Right atrium auricular region (tissue), 2 donors: ENCODE measurements around the gene LTV1. TPM values are rescaled to one million over a fixed set of nuclear protein-coding genes. Genes with fewer than 3 reads are reported as not detected.

Experiments
- DNase-seq: peaks from one replicate; pipeline ENCODE4 v3.0.0-alpha.2; 2019; ENCODE audit warnings: low spot score
- H3K27ac ChIP-seq, 2 donors: fragments of 200-600 bp; sonication (generic); 1 replicate in 1 of 2; 2 replicates in 1 of 2; pipeline ENCODE4 v1.5.1; 2016 to 2019
- H3K27me3 ChIP-seq, 2 donors: fragments of 200-600 bp; sonication (generic); one replicate each; pipeline versions ENCODE4 v1.5.1 to v1.6.0; 2017 to 2019
- H3K36me3 ChIP-seq: fragments of 200-600 bp; sonication (generic); one replicate; pipeline ENCODE4 v1.5.1; 2016
- H3K4me1 ChIP-seq, 2 donors: fragments of 200-600 bp; sonication (generic); one replicate each; pipeline versions ENCODE4 v1.5.1 to v1.6.0; 2017 to 2019
- H3K4me3 ChIP-seq, 2 donors: fragments of 200-600 bp; sonication (generic); 1 replicate in 1 of 2; 2 replicates in 1 of 2; pipeline ENCODE4 v1.5.1; 2017 to 2019; ENCODE audit warnings: mild to moderate bottlenecking in 1 of 2, moderate library complexity in 1 of 2
- H3K9me3 ChIP-seq, 2 donors: fragments of 200-600 bp; sonication (generic); one replicate each; pipeline ENCODE4 v1.5.1; 2019
- CTCF ChIP-seq, 2 donors: fragments of 200-600 bp; sonication (generic); IDR thresholded peaks; one replicate each; pipeline ENCODE4 v1.5.1; 2019; ENCODE audit warnings: antibody characterized with exemption in 2 of 2
- total RNA-seq, 2 donors: library from RNA; depleted of rRNA; stranded (reverse); fragments of >200 nt; gene quantifications; one replicate each; pipeline ENCODE4 v1.1.0, GENCODE V29; 2016

The LTV1 gene
- total RNA-seq, 2 donors from 2014 or later: 8.4 to 9.1 TPM

GRCh38 chr6:143821359-143821758, 21.8 kb upstream of the LTV1 start:
- Histone ChIP-seq H3K27me3 (no peaks in the 10 kb centered on the region), H3K36me3 (peaks cover 4% of the 10 kb centered on the region), H3K27ac (no peak overlapping the region), H3K9me3 (no peaks in the 10 kb centered on the region), H3K4me1 (peaks cover 0 to 4% of the 10 kb centered on the region in 2 donors), H3K4me3 (no peak overlapping the region)
- TF ChIP-seq CTCF (IDR thresholded peaks at IDR 0.05): no peak
- no peak for DNase-seq

- Histone ChIP-seq H3K4me1 (peaks cover 0 to 4% of the 10 kb centered on the region in 2 donors), H3K27ac (no peak overlapping the region), H3K4me3 (no peak overlapping the region), H3K9me3 (no peaks in the 10 kb centered on the region), H3K27me3 (no peaks in the 10 kb centered on the region), H3K36me3 (peaks cover 4% of the 10 kb centered on the region)
- no peak for DNase-seq
- no peak for TF ChIP-seq CTCF (IDR thresholded peaks at IDR 0.05)
Measured at GRCh38 chr6:143822584-143823024, 20.5 kb upstream of the LTV1 start.

GRCh38 chr6:143823548-143823947, 19.6 kb upstream of the LTV1 start:
- Histone ChIP-seq H3K4me3 (no peak overlapping the region), H3K4me1 (peaks cover 0 to 4% of the 10 kb centered on the region in 2 donors), H3K27me3 (no peaks in the 10 kb centered on the region), H3K27ac (no peak overlapping the region), H3K36me3 (peaks cover 4% of the 10 kb centered on the region), H3K9me3 (no peaks in the 10 kb centered on the region)
- TF ChIP-seq CTCF (IDR thresholded peaks at IDR 0.05): no peak
- DNase-seq: no peak

DNA sequence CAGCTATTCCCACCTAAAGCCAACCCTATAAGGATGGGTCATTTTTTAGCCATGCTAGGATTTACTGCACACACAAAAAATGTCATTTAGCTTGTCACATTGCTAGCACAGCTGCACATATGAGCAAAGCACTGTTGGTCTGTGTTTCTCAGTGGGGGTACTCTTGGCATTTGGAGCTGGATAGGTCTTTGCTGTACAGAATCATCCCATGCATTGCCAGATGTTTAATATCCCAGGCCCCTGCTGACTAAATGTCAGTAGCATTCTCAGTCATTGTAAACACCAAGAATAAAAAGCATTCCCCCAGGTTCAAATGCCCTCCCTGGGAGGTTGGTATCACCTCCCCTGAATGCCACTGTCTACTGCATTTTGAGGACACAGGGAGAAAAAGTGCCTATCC, 14.6 kb upstream of the LTV1 start:
- no peaks in the 10 kb centered on the region for H3K4me1 ChIP-seq
- no peaks in the 10 kb centered on the region for H3K36me3 ChIP-seq
- no peak overlapping the region for H3K27ac ChIP-seq
- H3K9me3 ChIP-seq: no peaks in the 10 kb centered on the region
- DNase-seq: no peak
- TF ChIP-seq CTCF (IDR thresholded peaks at IDR 0.05): no peak
- H3K27me3 ChIP-seq: no peaks in the 10 kb centered on the region
- no peak overlapping the region for H3K4me3 ChIP-seq

GRCh38 chr6:143836150-143836549, 7.0 kb upstream of the LTV1 start:
- Histone ChIP-seq H3K27ac (no peak overlapping the region), H3K4me1 (no peaks in the 10 kb centered on the region), H3K36me3 (no peaks in the 10 kb centered on the region), H3K4me3 (no peak overlapping the region), H3K9me3 (no peaks in the 10 kb centered on the region), H3K27me3 (no peaks in the 10 kb centered on the region)
- no peak for DNase-seq
- no peak for TF ChIP-seq CTCF (IDR thresholded peaks at IDR 0.05)

DNA sequence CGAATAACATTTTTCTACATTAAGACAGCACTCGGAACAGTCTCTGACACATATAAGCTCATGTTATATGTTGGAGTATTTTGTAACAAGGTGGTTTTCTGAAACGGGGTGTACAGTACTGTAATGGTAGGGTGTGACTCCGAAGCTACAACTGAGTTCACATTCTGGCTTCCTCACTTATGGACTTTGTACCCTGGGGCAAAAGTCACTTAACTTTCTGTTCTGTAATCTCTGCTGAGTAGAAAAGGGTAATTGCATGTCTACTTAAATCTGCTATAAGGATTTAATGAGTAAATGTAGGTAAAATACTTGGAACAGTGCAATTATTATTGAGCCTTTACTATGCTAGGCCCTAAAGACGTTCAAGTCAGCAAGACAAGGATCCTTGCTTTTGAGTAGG, 4.7 kb upstream of the LTV1 start:
- no peak for TF ChIP-seq CTCF (IDR thresholded peaks at IDR 0.05)
- H3K4me3 ChIP-seq: no peak overlapping the region
- no peaks in the 10 kb centered on the region for H3K27me3 ChIP-seq
- H3K9me3 ChIP-seq: no peaks in the 10 kb centered on the region
- H3K27ac ChIP-seq: no peak overlapping the region
- H3K36me3 ChIP-seq: no peaks in the 10 kb centered on the region
- H3K4me1 ChIP-seq: peaks cover 0 to 5% of the 10 kb centered on the region in 2 donors
- no peak for DNase-seq
